CD14-positive monocyte (primary cell): Measurements from ENCODE around the gene DISP2. TPM values are rescaled to one million over a fixed set of nuclear protein-coding genes. Genes with fewer than 3 reads are reported as not detected.

Experiments used
- DNase-seq, 3 donors: peaks; one replicate each; pipeline ENCODE4 v3.0.0-alpha.2; 2011 to 2022
- H2AFZ ChIP-seq: 2 replicates; pipeline ENCODE4 v1.6.0; 2012; ENCODE audit warnings: mild to moderate bottlenecking, low read depth, low read length, inconsistent platforms; ENCODE audit not compliant: insufficient read depth, poor library complexity, severe bottlenecking
- H3K27ac ChIP-seq, 2 donors: 1 replicate in 1 of 2; 2 replicates in 1 of 2; pipeline ENCODE4 v1.5.1; 2012 to 2013; ENCODE audit warnings: low read length in 2 of 2, control low read depth in 1 of 2, inconsistent platforms in 1 of 2, low read depth in 1 of 2, mild to moderate bottlenecking in 1 of 2
- H3K27me3 ChIP-seq, 2 donors: one replicate each; pipeline versions ENCODE4 v1.6.0 to v1.6.1; 2011 to 2013; ENCODE audit warnings: low read length in 2 of 2; ENCODE audit not compliant: control insufficient read depth in 2 of 2, insufficient read depth in 2 of 2
- H3K36me3 ChIP-seq, 2 donors: replicated peaks in 1 of 2; 1 replicate in 1 of 2; 2 replicates in 1 of 2; pipeline versions ENCODE4 v1.5.1 to v1.6.1; 2012 to 2013; ENCODE audit warnings: low read length in 2 of 2, control low read depth in 1 of 2, inconsistent platforms in 1 of 2, mild to moderate bottlenecking in 1 of 2; ENCODE audit not compliant: insufficient read depth in 2 of 2, control insufficient read depth in 1 of 2
- H3K4me1 ChIP-seq, 2 donors: 1 replicate in 1 of 2; 2 replicates in 1 of 2; pipeline versions ENCODE4 v1.5.1 to v1.6.1; 2012 to 2013; ENCODE audit warnings: low read length in 2 of 2, control low read depth in 1 of 2, inconsistent platforms in 1 of 2, mild to moderate bottlenecking in 1 of 2, moderate library complexity in 1 of 2; ENCODE audit not compliant: insufficient read depth in 2 of 2, control insufficient read depth in 1 of 2
- H3K4me2 ChIP-seq: replicated peaks from 2 replicates; pipeline ENCODE3; 2012; ENCODE audit warnings: low read length, moderate library complexity, mild to moderate bottlenecking; ENCODE audit not compliant: poor library complexity, severe bottlenecking; ENCODE audit errors: extremely low read depth
- H3K4me3 ChIP-seq, 3 experiments: fragments of 200-600 bp in 1 of 3; sonication (generic) in 1 of 3; replicated peaks in 1 of 3; 1 replicate in 2 of 3; 2 replicates in 1 of 3; pipeline ENCODE4 v1.5.1; 2011 to 2013; ENCODE audit warnings: low read length in 3 of 3, mild to moderate bottlenecking in 3 of 3, control low read depth in 2 of 3, low read depth in 2 of 3, inconsistent platforms in 1 of 3, moderate library complexity in 1 of 3
- H3K79me2 ChIP-seq: 2 replicates; pipeline ENCODE4 v1.6.0; 2012; ENCODE audit warnings: mild to moderate bottlenecking, control low read depth, inconsistent platforms, low read length, moderate library complexity; ENCODE audit not compliant: insufficient read depth
- H3K9ac ChIP-seq: 2 replicates; pipeline ENCODE4 v1.6.0; 2017; ENCODE audit warnings: low read length, mild to moderate bottlenecking; ENCODE audit not compliant: insufficient read depth, poor library complexity, severe bottlenecking
- H3K9me3 ChIP-seq, 2 donors: replicated peaks in 1 of 2; 1 replicate in 1 of 2; 2 replicates in 1 of 2; pipeline versions ENCODE4 v1.5.1 to v1.6.1; 2012 to 2013; ENCODE audit warnings: low read length in 2 of 2, control low read depth in 1 of 2; ENCODE audit not compliant: control insufficient read depth in 1 of 2, insufficient read depth in 1 of 2
- H4K20me1 ChIP-seq: 2 replicates; pipeline ENCODE4 v1.6.0; 2012; ENCODE audit warnings: mild to moderate bottlenecking, low read length, control low read depth, moderate library complexity; ENCODE audit not compliant: insufficient read depth
- H3K27ac Mint-ChIP-seq, 7 donors: one replicate each; pipeline ENCODE4 v1.8.0; 2020; ENCODE audit warnings: mild to moderate bottlenecking in 7 of 7, mixed read lengths in 7 of 7, moderate library complexity in 6 of 7, inconsistent platforms in 2 of 7
- H3K27me3 Mint-ChIP-seq, 3 donors: one replicate each; pipeline ENCODE4 v1.8.0; 2021 to 2022; ENCODE audit warnings: low read depth in 3 of 3, mild to moderate bottlenecking in 3 of 3, mixed read lengths in 3 of 3, moderate library complexity in 3 of 3, inconsistent platforms in 1 of 3
- H3K36me3 Mint-ChIP-seq, 2 donors: one replicate each; pipeline ENCODE4 v1.8.0; 2020; ENCODE audit warnings: mixed read lengths in 2 of 2, inconsistent platforms in 1 of 2, mild to moderate bottlenecking in 1 of 2
- H3K4me1 Mint-ChIP-seq: one replicate; pipeline ENCODE4 v1.8.0; 2020; ENCODE audit warnings: mild to moderate bottlenecking, mixed read lengths
- H3K4me3 Mint-ChIP-seq, 2 donors: one replicate each; pipeline ENCODE4 v1.8.0; 2020; ENCODE audit warnings: mild to moderate bottlenecking in 2 of 2, mixed read lengths in 2 of 2, moderate library complexity in 1 of 2
- H3K9me3 Mint-ChIP-seq, 7 donors: one replicate each; pipeline ENCODE4 v1.8.0; 2020 to 2022; ENCODE audit warnings: mixed read lengths in 7 of 7, mild to moderate bottlenecking in 6 of 7, moderate library complexity in 6 of 7, inconsistent platforms in 2 of 7
- CTCF ChIP-seq: fragments of 200-600 bp; IDR thresholded peaks from one replicate; pipeline ENCODE4 v1.8.0; 2022; ENCODE audit warnings: antibody characterized with exemption, mild to moderate bottlenecking
- WGBS: methylation state at CpG from one replicate; pipeline ENCODE4 v1.1.5; 2013; ENCODE audit warnings: missing lambda C conversion rate; ENCODE audit not compliant: insufficient coverage; 5-methylcytosine and 5-hydroxymethylcytosine counted together
- intact Hi-C, 2 donors: fragments of 100-400 bp; cut with micrococcal nuclease; formaldehyde crosslinking; loops; one replicate each; pipeline versions ENCODE4 v1.15.0 to v1.15.1; 2023
- polyA plus RNA-seq, 3 donors: library from polyadenylated mRNA; depleted of rRNA in 1 of 3; unstranded in 2 of 3; stranded (reverse) in 1 of 3; fragments of 300-500 nt in 2 of 3; fragments of >200 nt in 1 of 3; fragmentation: Illumina TruSeq in 2 of 3; gene quantifications; 1 replicate in 2 of 3; 2 replicates in 1 of 3; pipeline ENCODE4 v1.2.3, GENCODE V29; 2012 to 2021

The DISP2 gene
- polyA plus RNA-seq, 3 donors = 0.01 TPM; not detected in 1

DNA sequence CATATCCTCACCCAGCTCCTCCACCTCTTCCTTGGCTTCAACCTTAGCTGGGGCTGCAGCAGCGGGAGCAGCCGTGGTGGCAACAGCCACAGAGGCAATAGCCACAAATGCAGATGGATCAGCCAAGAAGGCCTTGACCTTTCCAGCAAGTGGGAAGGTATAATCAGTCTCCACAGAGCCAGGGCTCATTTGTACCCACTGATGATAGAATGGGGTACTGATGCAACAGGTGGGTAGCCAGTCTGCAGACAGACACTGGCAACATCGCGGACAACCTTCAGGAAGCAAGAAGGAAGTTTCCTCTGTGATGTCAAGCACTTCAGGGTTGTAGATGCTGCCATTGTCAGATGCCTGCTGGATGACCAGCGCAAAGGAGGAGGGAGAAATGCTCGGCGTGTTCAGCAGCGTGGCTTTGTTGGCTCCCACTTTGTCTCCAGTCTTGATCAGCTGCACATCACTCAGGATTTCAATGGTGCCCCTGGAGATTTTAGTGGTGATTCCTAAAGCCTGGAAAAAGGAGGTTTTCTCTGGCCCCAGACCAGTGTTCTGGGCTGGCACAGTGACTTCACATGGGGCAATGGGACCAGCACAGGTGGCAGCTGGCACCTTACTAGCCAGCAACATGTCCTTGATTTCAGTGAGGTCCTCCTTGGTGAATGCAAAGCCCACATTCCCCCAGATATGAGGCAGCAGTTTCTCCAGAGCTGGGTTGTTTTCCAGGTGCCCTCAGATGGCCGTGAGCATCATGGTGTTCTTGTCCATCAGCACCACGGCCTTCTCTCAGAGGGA is 45.5 kb upstream of the DISP2 start:
- no peaks in the 10 kb centered on the region for H3K36me3 ChIP-seq
- H3K9me3 ChIP-seq = no peaks in the 10 kb centered on the region
- peaks cover 4 to 10% of the 10 kb centered on the region in 2 donors for H3K27me3 ChIP-seq
- TF ChIP-seq CTCF = no peak
- Mint-ChIP-seq H3K9me3 (no peaks in the 10 kb centered on the region), H3K27ac (no peak overlapping the region), H3K27me3 (peaks cover 15 to 21% (median 16%) of the 10 kb centered on the region in 3 donors), H3K4me1 (peaks cover 40% of the 10 kb centered on the region), H3K36me3 (peaks cover 0 to 2% of the 10 kb centered on the region in 2 donors), H3K4me3 (no peak overlapping the region)
- peaks cover 4% of the 10 kb centered on the region for H4K20me1 ChIP-seq
- peaks cover 18% of the 10 kb centered on the region for H3K79me2 ChIP-seq
- H3K27ac ChIP-seq = no peak overlapping the region
- intact Hi-C loops = loop anchor here (5.0 kb wide), 1 partner anchor 35 kb away; no protein-coding TSS in a partner anchor
- H3K4me2 ChIP-seq = no peak overlapping the region
- DNase-seq = no peak
- H3K4me1 ChIP-seq = peaks cover 30 to 37% of the 10 kb centered on the region in 2 donors
- H3K4me3 ChIP-seq = no peak overlapping the region
- H3K9ac ChIP-seq = no peak overlapping the region
- 95% methylated on average over 8 of the region's 10 CpGs for WGBS
- no peak overlapping the region for H2AFZ ChIP-seq

GRCh38 chr15:40313531-40314398 is 44.3 kb upstream of the DISP2 start:
- peaks cover 28% of the 10 kb centered on the region in 2 donors for H3K4me1 ChIP-seq
- H3K27me3 Mint-ChIP-seq = peaks cover 15 to 21% (median 16%) of the 10 kb centered on the region in 3 donors
- H2AFZ ChIP-seq = no peak overlapping the region
- peaks cover 0 to 2% of the 10 kb centered on the region in 2 donors for H3K36me3 Mint-ChIP-seq
- H3K36me3 ChIP-seq = no peaks in the 10 kb centered on the region
- H3K4me3 ChIP-seq = no peak overlapping the region
- H3K27ac ChIP-seq = no peak overlapping the region
- peaks cover 10% of the 10 kb centered on the region for H3K79me2 ChIP-seq
- peak; percentile 59 to 68 (median 64) for DNase-seq
- no peak overlapping the region for H3K9ac ChIP-seq
- peaks cover 4 to 10% of the 10 kb centered on the region in 2 donors for H3K27me3 ChIP-seq
- H3K4me1 Mint-ChIP-seq = peaks cover 35% of the 10 kb centered on the region
- H3K9me3 ChIP-seq = no peaks in the 10 kb centered on the region
- intact Hi-C loops = loop anchor here (5.0 kb wide), 1 partner anchor 36 kb away; no protein-coding TSS in a partner anchor
- H3K4me2 ChIP-seq = peak overlapping the region; percentile 3
- peaks cover 4% of the 10 kb centered on the region for H4K20me1 ChIP-seq
- H3K27ac Mint-ChIP-seq = peak overlapping the region in 4 of 7 donors; percentile 35 to 83 (median 75)
- TF ChIP-seq CTCF = no peak
- peak overlapping the region in 1 of 2 donors; percentile 59 for H3K4me3 Mint-ChIP-seq
- 29% methylated on average over 9 of the region's 10 CpGs for WGBS
- no peaks in the 10 kb centered on the region for H3K9me3 Mint-ChIP-seq
